HepG2 (cell line): ENCODE data around the gene INO80E. TPM values are rescaled to one million over a fixed set of nuclear protein-coding genes. Genes with fewer than 3 reads are reported as not detected.

Experiments used
- EP300 ChIP-seq, 3 experiments: sonication (generic) in 1 of 3; formaldehyde crosslinking in 1 of 3; IDR thresholded peaks; 2 replicates each; pipeline versions ENCODE4 v1.5.1 to v1.6.1; 2011 to 2020; ENCODE audit warnings: low read depth in 2 of 3, low read length in 2 of 3, borderline replicate concordance in 1 of 3, improper control_type of control experiment in 1 of 3, mild to moderate bottlenecking in 1 of 3, missing genetic modification reagents in 1 of 3, moderate library complexity in 1 of 3
- IKZF4 ChIP-seq: sonication (generic); formaldehyde crosslinking; IDR thresholded peaks from 2 replicates; pipeline ENCODE4 v1.5.1; 2020; ENCODE audit warnings: borderline replicate concordance, mild to moderate bottlenecking, low read depth, missing genetic modification reagents; ENCODE audit errors: not compliant biosample characterization
- KAT2B ChIP-seq: fragments of 150-350 bp; IDR thresholded peaks from 2 replicates; pipeline ENCODE4 v1.6.1; 2014; ENCODE audit warnings: low read depth, low read length, borderline replicate concordance
- MBD4 ChIP-seq: IDR thresholded peaks from 2 replicates; pipeline ENCODE4 v1.6.1; 2012; ENCODE audit warnings: low read length, inconsistent platforms, borderline replicate concordance
- MLX ChIP-seq: IDR thresholded peaks from 2 replicates; pipeline ENCODE4 v1.6.1; 2016
- RNF2 ChIP-seq: fragments of 450-650 bp; conservative IDR thresholded peaks from 2 replicates; pipeline ENCODE4 v1.6.1; 2016; ENCODE audit warnings: low read depth
- SOX6 ChIP-seq, 2 experiments: fragments of 450-650 bp in 1 of 2; sonication (generic) in 1 of 2; formaldehyde crosslinking in 1 of 2; IDR thresholded peaks; 2 replicates each; pipeline versions ENCODE4 v1.4.0 to v1.6.1; 2017 to 2020; ENCODE audit warnings: antibody characterized with exemption in 1 of 2, mild to moderate bottlenecking in 1 of 2, missing genetic modification reagents in 1 of 2
- ZNF143 ChIP-seq: sonication (generic); formaldehyde crosslinking; IDR thresholded peaks from 2 replicates; pipeline ENCODE4 v1.4.0; 2020; ENCODE audit warnings: missing genetic modification reagents
- ZNF251 ChIP-seq: sonication (generic); formaldehyde crosslinking; IDR thresholded peaks from 2 replicates; pipeline ENCODE4 v1.9.0; 2021; ENCODE audit warnings: mild to moderate bottlenecking, missing genetic modification reagents
- ZNF660 ChIP-seq: sonication (generic); formaldehyde crosslinking; IDR thresholded peaks from 2 replicates; pipeline ENCODE4 v1.5.1; 2020; ENCODE audit warnings: mild to moderate bottlenecking, low read depth, missing genetic modification reagents, borderline replicate concordance
- ZNF737 ChIP-seq: sonication (generic); formaldehyde crosslinking; IDR thresholded peaks from 2 replicates; pipeline ENCODE4 v1.5.0; 2020; ENCODE audit warnings: missing genetic modification reagents, mild to moderate bottlenecking, borderline replicate concordance
- polyA plus RNA-seq, 8 experiments: library from polyadenylated mRNA; depleted of rRNA in 3 of 8; stranded (reverse) in 7 of 8; unstranded in 1 of 8; fragments of >200 nt; fragmentation: Illumina TruSeq in 4 of 8; extraction: Trizol in 4 of 8; gene quantifications; 2 replicates each; pipeline versions ENCODE4 v1.2.1 to v1.2.3, GENCODE V29; 2011 to 2016; ENCODE audit warnings: low read depth in 4 of 8, missing spikeins in 1 of 8, mixed read lengths in 1 of 8; ENCODE audit not compliant: insufficient read depth in 1 of 8
- total RNA-seq, 5 experiments: library from RNA; depleted of rRNA; stranded (reverse); fragments of >200 nt; fragmentation: Illumina TruSeq; extraction: Trizol; gene quantifications; 2 replicates each; pipeline ENCODE4 v1.2.3, GENCODE V29; 2016; ENCODE audit warnings: low read depth in 1 of 5
- TF ChIP-seq, protein P1 (sequence below): IDR thresholded peaks from 2 replicates; pipeline ENCODE4 v1.6.1; 2018; ENCODE audit warnings: missing genetic modification reagents
- TF ChIP-seq, protein P2 (sequence below): sonication (generic); formaldehyde crosslinking; conservative IDR thresholded peaks from 2 replicates; pipeline ENCODE4 v1.8.0; 2022; ENCODE audit warnings: mild to moderate bottlenecking, moderate library complexity, missing genetic modification reagents
- TF ChIP-seq, protein P3 (sequence below): sonication (generic); formaldehyde crosslinking; IDR thresholded peaks from 2 replicates; pipeline ENCODE4 v1.5.0; 2020; ENCODE audit warnings: mild to moderate bottlenecking, missing genetic modification reagents
- TF ChIP-seq, protein P4 (sequence below): sonication (generic); formaldehyde crosslinking; IDR thresholded peaks from 2 replicates; pipeline ENCODE4 v1.9.0; 2021; ENCODE audit warnings: missing genetic modification reagents, borderline replicate concordance
- TF ChIP-seq, protein P5 (sequence below): sonication (generic); formaldehyde crosslinking; IDR thresholded peaks from 2 replicates; pipeline ENCODE4 v1.5.1; 2020; ENCODE audit warnings: missing genetic modification reagents, mild to moderate bottlenecking, borderline replicate concordance

Gene INO80E
- total and polyA plus RNA-seq, 2 of the 13 experiments (the other 11 are each of a cell fraction or from before 2014, with no cell fraction given): 25.8 to 45.6 TPM

- TF ChIP-seq, protein P1, sequence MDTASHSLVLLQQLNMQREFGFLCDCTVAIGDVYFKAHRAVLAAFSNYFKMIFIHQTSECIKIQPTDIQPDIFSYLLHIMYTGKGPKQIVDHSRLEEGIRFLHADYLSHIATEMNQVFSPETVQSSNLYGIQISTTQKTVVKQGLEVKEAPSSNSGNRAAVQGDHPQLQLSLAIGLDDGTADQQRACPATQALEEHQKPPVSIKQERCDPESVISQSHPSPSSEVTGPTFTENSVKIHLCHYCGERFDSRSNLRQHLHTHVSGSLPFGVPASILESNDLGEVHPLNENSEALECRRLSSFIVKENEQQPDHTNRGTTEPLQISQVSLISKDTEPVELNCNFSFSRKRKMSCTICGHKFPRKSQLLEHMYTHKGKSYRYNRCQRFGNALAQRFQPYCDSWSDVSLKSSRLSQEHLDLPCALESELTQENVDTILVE (CRISPR knock-in tag): 0 out of 2 replicates have a peak, but pooled peaks have one; percentile 29
- no peak for TF ChIP-seq MBD4
- TF ChIP-seq, protein P2, sequence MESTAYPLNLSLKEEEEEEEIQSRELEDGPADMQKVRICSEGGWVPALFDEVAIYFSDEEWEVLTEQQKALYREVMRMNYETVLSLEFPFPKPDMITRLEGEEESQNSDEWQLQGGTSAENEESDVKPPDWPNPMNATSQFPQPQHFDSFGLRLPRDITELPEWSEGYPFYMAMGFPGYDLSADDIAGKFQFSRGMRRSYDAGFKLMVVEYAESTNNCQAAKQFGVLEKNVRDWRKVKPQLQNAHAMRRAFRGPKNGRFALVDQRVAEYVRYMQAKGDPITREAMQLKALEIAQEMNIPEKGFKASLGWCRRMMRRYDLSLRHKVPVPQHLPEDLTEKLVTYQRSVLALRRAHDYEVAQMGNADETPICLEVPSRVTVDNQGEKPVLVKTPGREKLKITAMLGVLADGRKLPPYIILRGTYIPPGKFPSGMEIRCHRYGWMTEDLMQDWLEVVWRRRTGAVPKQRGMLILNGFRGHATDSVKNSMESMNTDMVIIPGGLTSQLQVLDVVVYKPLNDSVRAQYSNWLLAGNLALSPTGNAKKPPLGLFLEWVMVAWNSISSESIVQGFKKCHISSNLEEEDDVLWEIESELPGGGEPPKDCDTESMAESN (CRISPR knock-in tag): no peak
- no peak for TF ChIP-seq IKZF4
- TF ChIP-seq EP300 (IDR thresholded peaks at IDR 0.05; ENCODE audit: low read depth in 2 of 2, low read length in 2 of 2): no peak
- TF ChIP-seq EP300 (CRISPR knock-in tag; IDR thresholded peaks at IDR 0.05; ENCODE audit: borderline replicate concordance): no peak
- TF ChIP-seq ZNF660: no peak
- TF ChIP-seq, protein P3, sequence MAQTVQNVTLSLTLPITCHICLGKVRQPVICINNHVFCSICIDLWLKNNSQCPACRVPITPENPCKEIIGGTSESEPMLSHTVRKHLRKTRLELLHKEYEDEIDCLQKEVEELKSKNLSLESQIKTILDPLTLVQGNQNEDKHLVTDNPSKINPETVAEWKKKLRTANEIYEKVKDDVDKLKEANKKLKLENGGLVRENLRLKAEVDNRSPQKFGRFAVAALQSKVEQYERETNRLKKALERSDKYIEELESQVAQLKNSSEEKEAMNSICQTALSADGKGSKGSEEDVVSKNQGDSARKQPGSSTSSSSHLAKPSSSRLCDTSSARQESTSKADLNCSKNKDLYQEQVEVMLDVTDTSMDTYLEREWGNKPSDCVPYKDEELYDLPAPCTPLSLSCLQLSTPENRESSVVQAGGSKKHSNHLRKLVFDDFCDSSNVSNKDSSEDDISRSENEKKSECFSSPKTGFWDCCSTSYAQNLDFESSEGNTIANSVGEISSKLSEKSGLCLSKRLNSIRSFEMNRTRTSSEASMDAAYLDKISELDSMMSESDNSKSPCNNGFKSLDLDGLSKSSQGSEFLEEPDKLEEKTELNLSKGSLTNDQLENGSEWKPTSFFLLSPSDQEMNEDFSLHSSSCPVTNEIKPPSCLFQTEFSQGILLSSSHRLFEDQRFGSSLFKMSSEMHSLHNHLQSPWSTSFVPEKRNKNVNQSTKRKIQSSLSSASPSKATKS (CRISPR knock-in tag): no peak
- no peak for TF ChIP-seq ZNF251 (CRISPR knock-in tag)
- no peak for TF ChIP-seq SOX6 (IDR thresholded peaks at IDR 0.05)
- TF ChIP-seq SOX6 (CRISPR knock-in tag; IDR thresholded peaks at IDR 0.05): no peak
- no peak for TF ChIP-seq KAT2B
- no peak for TF ChIP-seq MLX (CRISPR knock-in tag)
- no peak for TF ChIP-seq RNF2
- TF ChIP-seq, protein P4, sequence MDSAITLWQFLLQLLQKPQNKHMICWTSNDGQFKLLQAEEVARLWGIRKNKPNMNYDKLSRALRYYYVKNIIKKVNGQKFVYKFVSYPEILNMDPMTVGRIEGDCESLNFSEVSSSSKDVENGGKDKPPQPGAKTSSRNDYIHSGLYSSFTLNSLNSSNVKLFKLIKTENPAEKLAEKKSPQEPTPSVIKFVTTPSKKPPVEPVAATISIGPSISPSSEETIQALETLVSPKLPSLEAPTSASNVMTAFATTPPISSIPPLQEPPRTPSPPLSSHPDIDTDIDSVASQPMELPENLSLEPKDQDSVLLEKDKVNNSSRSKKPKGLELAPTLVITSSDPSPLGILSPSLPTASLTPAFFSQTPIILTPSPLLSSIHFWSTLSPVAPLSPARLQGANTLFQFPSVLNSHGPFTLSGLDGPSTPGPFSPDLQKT (CRISPR knock-in tag): no peak
- TF ChIP-seq, protein P5, sequence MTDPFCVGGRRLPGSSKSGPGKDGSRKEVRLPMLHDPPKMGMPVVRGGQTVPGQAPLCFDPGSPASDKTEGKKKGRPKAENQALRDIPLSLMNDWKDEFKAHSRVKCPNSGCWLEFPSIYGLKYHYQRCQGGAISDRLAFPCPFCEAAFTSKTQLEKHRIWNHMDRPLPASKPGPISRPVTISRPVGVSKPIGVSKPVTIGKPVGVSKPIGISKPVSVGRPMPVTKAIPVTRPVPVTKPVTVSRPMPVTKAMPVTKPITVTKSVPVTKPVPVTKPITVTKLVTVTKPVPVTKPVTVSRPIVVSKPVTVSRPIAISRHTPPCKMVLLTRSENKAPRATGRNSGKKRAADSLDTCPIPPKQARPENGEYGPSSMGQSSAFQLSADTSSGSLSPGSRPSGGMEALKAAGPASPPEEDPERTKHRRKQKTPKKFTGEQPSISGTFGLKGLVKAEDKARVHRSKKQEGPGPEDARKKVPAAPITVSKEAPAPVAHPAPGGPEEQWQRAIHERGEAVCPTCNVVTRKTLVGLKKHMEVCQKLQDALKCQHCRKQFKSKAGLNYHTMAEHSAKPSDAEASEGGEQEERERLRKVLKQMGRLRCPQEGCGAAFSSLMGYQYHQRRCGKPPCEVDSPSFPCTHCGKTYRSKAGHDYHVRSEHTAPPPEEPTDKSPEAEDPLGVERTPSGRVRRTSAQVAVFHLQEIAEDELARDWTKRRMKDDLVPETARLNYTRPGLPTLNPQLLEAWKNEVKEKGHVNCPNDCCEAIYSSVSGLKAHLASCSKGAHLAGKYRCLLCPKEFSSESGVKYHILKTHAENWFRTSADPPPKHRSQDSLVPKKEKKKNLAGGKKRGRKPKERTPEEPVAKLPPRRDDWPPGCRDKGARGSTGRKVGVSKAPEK (CRISPR knock-in tag): no peak
- TF ChIP-seq ZNF143: no peak
- TF ChIP-seq ZNF737 (CRISPR knock-in tag): no peak
These were observed 32.5 kb downstream of the INO80E start (continued) for GRCh38 chr16:30028438-30029076.
